ENCODE results near the gene HSP90B1.
A peak's percentile ranks its signal among the peaks of the same experiment; 100 is the strongest.

Gene HSP90B1

GRCh38 chr12:103930787-103931735 lies 851 bp downstream of the HSP90B1 start:
- no peak overlapping the region for H2AFZ ChIP-seq (ENCODE audit: low read length)
- no peaks in the 10 kb centered on the region for H3K9me3 ChIP-seq (ENCODE audit: low read length)
- H3K27me3 ChIP-seq (ENCODE audit: insufficient read depth, low read length): no peaks in the 10 kb centered on the region
- peaks cover 22% of the 10 kb centered on the region for H3K79me2 ChIP-seq (ENCODE audit: insufficient read depth, low read length)
- peaks cover 26% of the 10 kb centered on the region for H3K4me1 ChIP-seq (ENCODE audit: insufficient read depth, low read length, severe bottlenecking)
- peak overlapping the region; percentile 80 for H3K27ac ChIP-seq (ENCODE audit: low read depth, low read length, poor library complexity, severe bottlenecking)
- H3K4me2 ChIP-seq (ENCODE audit: low read length): peak overlapping the region; percentile 96
- peaks cover 50% of the 10 kb centered on the region for H3K36me3 ChIP-seq (ENCODE audit: insufficient read depth, low read length)
- H4K20me1 ChIP-seq (ENCODE audit: insufficient read depth, low read length): no peaks in the 10 kb centered on the region
- H3K9me2 ChIP-seq (ENCODE audit: low read depth, low read length): no peaks in the 10 kb centered on the region
- peak overlapping the region; percentile 97 for H3K4me3 ChIP-seq (ENCODE audit: low read depth, low read length, poor library complexity, severe bottlenecking)
- peaks cover 3% of the 10 kb centered on the region; the same call in 1 of the 2 replicates for H3F3A ChIP-seq (ENCODE audit: insufficient read depth, low read length)
- TF ChIP-seq EZH2 (IDR thresholded peaks at IDR 0.05; ENCODE audit: borderline replicate concordance, low read length) (no peak), CTCF (IDR thresholded peaks at IDR 0.05; ENCODE audit: low read length) (no peak)
- peak overlapping the region; percentile 95 for H3K9ac ChIP-seq (ENCODE audit: low read length)

- Histone ChIP-seq H3K9ac (ENCODE audit: low read length) (no peak overlapping the region), H3K9me3 (ENCODE audit: low read length) (no peaks in the 10 kb centered on the region), H3K4me1 (ENCODE audit: insufficient read depth, low read length, severe bottlenecking) (peaks cover 25% of the 10 kb centered on the region), H4K20me1 (ENCODE audit: insufficient read depth, low read length) (no peaks in the 10 kb centered on the region), H3K4me2 (ENCODE audit: low read length) (peak overlapping the region; percentile 96; the same call in 1 of the 2 replicates), H3K79me2 (ENCODE audit: insufficient read depth, low read length) (peaks cover 22% of the 10 kb centered on the region), H3K27me3 (ENCODE audit: insufficient read depth, low read length) (no peaks in the 10 kb centered on the region), H3K36me3 (ENCODE audit: insufficient read depth, low read length) (peaks cover 70% of the 10 kb centered on the region), H3F3A (ENCODE audit: insufficient read depth, low read length) (peaks cover 3% of the 10 kb centered on the region; the same call in 1 of the 2 replicates), H3K4me3 (ENCODE audit: low read depth, low read length, poor library complexity, severe bottlenecking) (no peak overlapping the region), H2AFZ (ENCODE audit: low read length) (no peak overlapping the region), H3K9me2 (ENCODE audit: low read depth, low read length) (no peaks in the 10 kb centered on the region), H3K27ac (ENCODE audit: low read depth, low read length, poor library complexity, severe bottlenecking) (no peak overlapping the region)
- TF ChIP-seq CTCF (IDR thresholded peaks at IDR 0.05; ENCODE audit: low read length): no peak
- no peak for TF ChIP-seq EZH2 (IDR thresholded peaks at IDR 0.05; ENCODE audit: borderline replicate concordance, low read length)
These were observed 3.0 kb downstream of the HSP90B1 start for GRCh38 chr12:103933237-103933636.

- peaks cover 16% of the 10 kb centered on the region for H3K4me1 ChIP-seq (ENCODE audit: insufficient read depth, low read length, severe bottlenecking)
- H4K20me1 ChIP-seq (ENCODE audit: insufficient read depth, low read length): no peaks in the 10 kb centered on the region
- no peak for TF ChIP-seq CTCF (IDR thresholded peaks at IDR 0.05; ENCODE audit: low read length)
- no peak for TF ChIP-seq EZH2 (IDR thresholded peaks at IDR 0.05; ENCODE audit: borderline replicate concordance, low read length)
- no peak overlapping the region for H2AFZ ChIP-seq (ENCODE audit: low read length)
- no peaks in the 10 kb centered on the region for H3K27me3 ChIP-seq (ENCODE audit: insufficient read depth, low read length)
- H3K9ac ChIP-seq (ENCODE audit: low read length): no peak overlapping the region
- H3K4me2 ChIP-seq (ENCODE audit: low read length): no peak overlapping the region
- no peak overlapping the region for H3K4me3 ChIP-seq (ENCODE audit: low read depth, low read length, poor library complexity, severe bottlenecking)
- H3F3A ChIP-seq (ENCODE audit: insufficient read depth, low read length): no peaks in the 10 kb centered on the region
- peaks cover 9% of the 10 kb centered on the region for H3K79me2 ChIP-seq (ENCODE audit: insufficient read depth, low read length)
- no peaks in the 10 kb centered on the region for H3K9me3 ChIP-seq (ENCODE audit: low read length)
- H3K27ac ChIP-seq (ENCODE audit: low read depth, low read length, poor library complexity, severe bottlenecking): no peak overlapping the region
- peaks cover 97% of the 10 kb centered on the region for H3K36me3 ChIP-seq (ENCODE audit: insufficient read depth, low read length)
- H3K9me2 ChIP-seq (ENCODE audit: low read depth, low read length): no peaks in the 10 kb centered on the region
These were observed 6.5 kb downstream of the HSP90B1 start for GRCh38 chr12:103936679-103937078.

All from OCI-LY1 (cell line).